Adrenal gland (tissue), 12 donors: ENCODE data around the gene DRAM1. TPM values are rescaled to one million over a fixed set of nuclear protein-coding genes. Genes with fewer than 3 reads are reported as not detected.

Experiments used
- DNase-seq, 7 donors: peaks; one replicate each; pipeline ENCODE4 v3.0.0-alpha.2; 2019 to 2020
- H3K27ac ChIP-seq, 5 donors: fragments of 200-600 bp; sonication (generic) in 4 of 5; 1 replicate in 3 of 5; 2 replicates in 2 of 5; pipeline versions ENCODE4 v1.5.1 to v1.8.0; 2016 to 2020; ENCODE audit warnings: mild to moderate bottlenecking in 1 of 5
- H3K27me3 ChIP-seq: fragments of 200-600 bp; 2 replicates; pipeline ENCODE4 v1.8.0; 2021
- H3K36me3 ChIP-seq, 2 donors: fragments of 200-600 bp; replicated peaks in 1 of 2; 1 replicate in 1 of 2; 2 replicates in 1 of 2; pipeline versions ENCODE4 v1.5.1 to v1.8.0; 2018 to 2022
- H3K4me1 ChIP-seq, 2 donors: fragments of 200-600 bp; replicated peaks in 1 of 2; 1 replicate in 1 of 2; 2 replicates in 1 of 2; pipeline versions ENCODE4 v1.5.1 to v1.8.0; 2018 to 2021
- H3K4me3 ChIP-seq, 4 donors: fragments of 200-600 bp; sonication (generic) in 3 of 4; one replicate each; pipeline ENCODE4 v1.5.1; 2016 to 2018
- H3K9me3 ChIP-seq, 3 donors: fragments of 200-600 bp; sonication (generic) in 1 of 3; replicated peaks in 1 of 3; 1 replicate in 2 of 3; 2 replicates in 1 of 3; pipeline versions ENCODE4 v1.5.1 to v1.8.0; 2016 to 2021
- POLR2A ChIP-seq, 2 donors: fragments of 450-650 bp; IDR thresholded peaks; one replicate each; pipeline ENCODE4 v1.6.1; 2017; ENCODE audit warnings: antibody characterized with exemption in 2 of 2, mild to moderate bottlenecking in 2 of 2, moderate library complexity in 1 of 2
- WGBS, 4 donors: extraction: QIAGEN DNeasy Blood & Tissue Kit in 2 of 4; methylation state at CpG; one replicate each; pipeline versions ENCODE4 v1.1.5 to v1.1.7; 2013 to 2017; 5-methylcytosine and 5-hydroxymethylcytosine counted together
- intact Hi-C, 2 donors: fragments of 100-400 bp; cut with DNase I; formaldehyde crosslinking; loops; one replicate each; pipeline versions ENCODE4 v1.14.1 to v1.15.0; 2022 to 2023
- polyA plus RNA-seq, 3 donors: library from polyadenylated mRNA; stranded (reverse); fragments of 200-250 nt in 2 of 3; fragments of 350-450 nt in 1 of 3; fragmentation: Illumina TruSeq in 1 of 3; extraction: RNeasy Lipid Tissue Mini Kit (QIAGEN cat#74804) in 1 of 3; gene quantifications; one replicate each; pipeline ENCODE4 v1.2.3, GENCODE V29; 2013 to 2014
- small RNA-seq, 2 donors: library from RNA; depleted of rRNA; stranded (forward); fragments of <200 nt; gene quantifications; one replicate each; pipeline ENCODE3, GENCODE V24; 2016
- total RNA-seq, 9 donors: library from RNA; depleted of rRNA in 4 of 9; stranded (reverse); fragments of >200 nt in 4 of 9; fragments of 120-200 nt in 1 of 9; fragmentation: NEBNext Ultra II Directional in 1 of 9; extraction: Animal tissue kit (Norgen Biotek cat#: 25700) in 1 of 9; gene quantifications; one replicate each; pipeline versions ENCODE4 v1.1.0 to v1.2.4, GENCODE V29; 2013 to 2023
- TF ChIP-seq, protein P1 (sequence below), 6 experiments: fragments of 450-650 bp in 4 of 6; fragments of 200-600 bp in 2 of 6; sonication (generic) in 1 of 6; IDR thresholded peaks; 1 replicate in 5 of 6; 2 replicates in 1 of 6; pipeline versions ENCODE4 v1.5.1 to v1.8.0; 2016 to 2021; ENCODE audit warnings: antibody characterized with exemption in 6 of 6, mild to moderate bottlenecking in 2 of 6, moderate library complexity in 1 of 6
- donor health status: healthy with polysubstance abuse.
- donor health status: Bipolar disorder and iron deficiency.
- donor health status: DM: yes; HTN: yes; CAD: no.
- donor health status: DM: no; HTN: no; CAD: no.
- donor health status: DM: no; HTN: no; CAD: no.
- donor health status: DM: yes; HTN: yes; CAD: no.

Gene DRAM1
- total and polyA plus RNA-seq, 12 donors, result 4.3 to 46.4 (median 29.0) TPM

DNA sequence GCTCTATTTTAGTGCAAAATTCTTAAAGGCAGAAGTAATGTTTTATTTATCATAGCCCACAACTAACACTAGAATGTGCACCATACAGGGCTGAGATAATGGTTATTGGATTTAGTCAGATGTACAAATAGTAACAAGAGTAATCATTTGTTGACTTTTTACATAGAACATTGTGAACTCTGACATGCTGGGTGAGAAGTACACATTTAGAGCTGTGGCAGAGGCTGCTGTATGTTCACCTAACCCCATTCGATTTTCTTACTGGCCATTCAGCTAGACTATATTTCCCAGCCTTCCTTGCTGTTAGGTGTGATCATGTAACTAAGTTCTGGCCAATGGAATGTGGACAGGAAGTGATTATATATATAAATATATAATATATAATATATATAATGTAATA, 89.1 kb downstream of the DRAM1 start:
- intact Hi-C loops, result no loop called here
- H3K4me3 ChIP-seq, result no peak overlapping the region
- no peaks in the 10 kb centered on the region for H3K9me3 ChIP-seq
- no peaks in the 10 kb centered on the region for H3K4me1 ChIP-seq
- no peak for DNase-seq
- no peaks in the 10 kb centered on the region for H3K36me3 ChIP-seq
- no peak for TF ChIP-seq POLR2A (IDR thresholded peaks at IDR 0.05)
- TF ChIP-seq, protein P1, sequence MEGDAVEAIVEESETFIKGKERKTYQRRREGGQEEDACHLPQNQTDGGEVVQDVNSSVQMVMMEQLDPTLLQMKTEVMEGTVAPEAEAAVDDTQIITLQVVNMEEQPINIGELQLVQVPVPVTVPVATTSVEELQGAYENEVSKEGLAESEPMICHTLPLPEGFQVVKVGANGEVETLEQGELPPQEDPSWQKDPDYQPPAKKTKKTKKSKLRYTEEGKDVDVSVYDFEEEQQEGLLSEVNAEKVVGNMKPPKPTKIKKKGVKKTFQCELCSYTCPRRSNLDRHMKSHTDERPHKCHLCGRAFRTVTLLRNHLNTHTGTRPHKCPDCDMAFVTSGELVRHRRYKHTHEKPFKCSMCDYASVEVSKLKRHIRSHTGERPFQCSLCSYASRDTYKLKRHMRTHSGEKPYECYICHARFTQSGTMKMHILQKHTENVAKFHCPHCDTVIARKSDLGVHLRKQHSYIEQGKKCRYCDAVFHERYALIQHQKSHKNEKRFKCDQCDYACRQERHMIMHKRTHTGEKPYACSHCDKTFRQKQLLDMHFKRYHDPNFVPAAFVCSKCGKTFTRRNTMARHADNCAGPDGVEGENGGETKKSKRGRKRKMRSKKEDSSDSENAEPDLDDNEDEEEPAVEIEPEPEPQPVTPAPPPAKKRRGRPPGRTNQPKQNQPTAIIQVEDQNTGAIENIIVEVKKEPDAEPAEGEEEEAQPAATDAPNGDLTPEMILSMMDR (IDR thresholded peaks at IDR 0.05), result no peak
- H3K27me3 ChIP-seq, result no peaks in the 10 kb centered on the region
- 79 to 93% (median 90%) methylated on average over 1 of the region's 1 CpG for WGBS, 4 donors
- H3K27ac ChIP-seq, result no peak overlapping the region

DNA sequence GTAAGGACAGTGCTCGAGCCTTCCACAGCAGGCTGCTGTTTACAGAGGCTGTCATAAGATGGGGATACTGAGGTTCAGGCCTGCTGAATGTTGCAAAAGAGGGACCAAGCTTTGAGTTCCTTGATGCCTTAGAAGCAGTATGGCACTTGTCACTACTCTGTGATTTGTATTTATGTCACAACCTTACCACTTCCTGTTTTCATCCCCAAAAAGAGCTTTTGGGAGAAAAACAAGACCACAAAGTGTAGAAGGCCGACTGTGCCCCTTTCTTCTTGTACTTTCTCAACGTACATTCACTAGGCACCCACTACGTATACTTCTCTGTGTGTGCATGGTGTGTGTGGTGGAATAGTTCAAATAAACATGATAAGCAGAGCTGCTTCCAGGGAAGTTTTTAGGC, 90.1 kb downstream of the DRAM1 start:
- TF ChIP-seq, protein P1 (IDR thresholded peaks at IDR 0.05), result no peak
- no peak for TF ChIP-seq POLR2A (IDR thresholded peaks at IDR 0.05)
- Histone ChIP-seq H3K27ac (no peak overlapping the region), H3K36me3 (no peaks in the 10 kb centered on the region), H3K27me3 (no peaks in the 10 kb centered on the region), H3K4me3 (no peak overlapping the region), H3K9me3 (no peaks in the 10 kb centered on the region), H3K4me1 (no peaks in the 10 kb centered on the region)
- intact Hi-C loops, result no loop called here
- DNase-seq, result no peak
- 59 to 71% (median 61%) methylated on average over 4 of the region's 4 CpGs for WGBS, 4 donors

DNA sequence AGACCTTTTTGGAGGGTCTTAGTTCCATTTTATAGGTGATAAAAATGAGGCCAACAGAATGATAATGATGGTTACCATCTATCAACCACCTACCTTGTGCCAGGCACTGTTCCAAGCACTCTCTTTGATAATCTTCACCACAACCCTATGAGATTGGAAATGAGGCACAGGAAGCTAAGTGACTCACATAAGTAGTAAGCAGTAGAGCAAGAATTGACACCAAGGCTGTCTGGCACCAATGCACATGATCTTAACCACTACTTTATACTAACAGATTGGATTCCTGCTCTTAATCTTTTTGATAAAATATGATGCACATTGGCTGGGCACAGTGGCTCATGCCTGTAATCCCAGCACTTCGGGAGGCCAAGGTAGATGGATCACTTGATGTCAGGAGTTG, 91.4 kb downstream of the DRAM1 start:
- Histone ChIP-seq H3K4me1 (no peaks in the 10 kb centered on the region), H3K9me3 (no peaks in the 10 kb centered on the region), H3K4me3 (no peak overlapping the region), H3K27ac (no peak overlapping the region), H3K27me3 (no peaks in the 10 kb centered on the region), H3K36me3 (no peaks in the 10 kb centered on the region)
- no peak for DNase-seq
- no peak for TF ChIP-seq POLR2A (IDR thresholded peaks at IDR 0.05)
- TF ChIP-seq, protein P1 (IDR thresholded peaks at IDR 0.05), result no peak
- intact Hi-C loops, result no loop called here
- WGBS, 4 donors, result 62 to 87% (median 71%) methylated on average over 1 of the region's 1 CpG

Small RNA genes within 50 kb of the gene (small RNA-seq; reads per million reads assigned to genes)
- gene RNA5SP369 (0 reads per million in 2 donors), gene RNU6-1183P (0 reads per million in 2 donors)

Other genes starting within 250 kb of the DRAM1 start
- gene CHPT1, start 179.9 kb upstream of the DRAM1 start, total RNA-seq, result 100 to 1,000 TPM in 4 of 9 donors, 10 to 100 TPM in 5; 70.9 to 190 (median 94.7) TPM
- 100 to 1,000 TPM in 1 of 3 donors, 10 to 100 TPM in 2; 20.4 to 143 (median 34.4) TPM for gene CHPT1, start 179.9 kb upstream of the DRAM1 start, polyA plus RNA-seq
- under 1 TPM in 2 of 9 donors, not detected in 7; 0.11 to 0.20 TPM for gene SYCP3, start 138.1 kb upstream of the DRAM1 start, total RNA-seq
- gene SYCP3, start 138.1 kb upstream of the DRAM1 start, polyA plus RNA-seq, result under 1 TPM in 2 of 3 donors, not detected in 1; 0.16 to 0.37 TPM
- gene GNPTAB, start 46.6 kb upstream of the DRAM1 start, total RNA-seq, result 10 to 100 TPM in 8 of 9 donors, 1 to 10 TPM in 1; 8.6 to 31.3 (median 19.4) TPM
- gene GNPTAB, start 46.6 kb upstream of the DRAM1 start, polyA plus RNA-seq, result 10 to 100 TPM in 2 of 3 donors, 1 to 10 TPM in 1; 7.6 to 11.2 (median 10.7) TPM
- gene WASHC3, start 184.4 kb downstream of the DRAM1 start, total RNA-seq, result 10 to 100 TPM; 37.8 to 89.6 (median 55.4) TPM
- gene WASHC3, start 184.4 kb downstream of the DRAM1 start, polyA plus RNA-seq, result 100 to 1,000 TPM in 1 of 3 donors, 10 to 100 TPM in 2; 54.9 to 101 (median 72.7) TPM
- 10 to 100 TPM; 16.2 to 80.8 (median 29.7) TPM for gene NUP37, start 242.5 kb downstream of the DRAM1 start, total RNA-seq
- 10 to 100 TPM in 2 of 3 donors, 1 to 10 TPM in 1; 8.6 to 28.3 (median 12.5) TPM for gene NUP37, start 242.5 kb downstream of the DRAM1 start, polyA plus RNA-seq
- 1 to 10 TPM in 8 of 9 donors, under 1 TPM in 1; 0.67 to 7.8 (median 1.4) TPM for gene PARPBP, start 242.6 kb downstream of the DRAM1 start, total RNA-seq
- gene PARPBP, start 242.6 kb downstream of the DRAM1 start, polyA plus RNA-seq, result 1 to 10 TPM in 2 of 3 donors, under 1 TPM in 1; 0.80 to 2.8 (median 1.3) TPM